Chondrocyte (in vitro differentiated cells): ENCODE measurements around the gene CD33. TPM values are rescaled to one million over a fixed set of nuclear protein-coding genes. Genes with fewer than 3 reads are reported as not detected.
"Not testable (repeated sequence)": the region's sequence is repeated elsewhere in the genome, so short reads cannot be mapped to it uniquely, and the experiment has no call there.

Source experiments
- DNase-seq: peaks from one replicate; pipeline ENCODE4 v3.0.0; 2021; ENCODE audit warnings: mixed read lengths, low spot score
- H3K27ac Mint-ChIP-seq: one replicate; pipeline ENCODE4 v1.8.0; 2021; ENCODE audit warnings: mild to moderate bottlenecking, moderate library complexity, mixed read lengths; ENCODE audit not compliant: unreplicated experiment
- H3K27me3 Mint-ChIP-seq: 2 replicates; pipeline ENCODE4 v1.8.0; 2021; ENCODE audit warnings: low read depth, mixed read lengths
- H3K36me3 Mint-ChIP-seq: 2 replicates; pipeline ENCODE4 v1.8.0; 2021; ENCODE audit warnings: low read depth, mixed read lengths
- H3K4me1 Mint-ChIP-seq: 2 replicates; pipeline ENCODE4 v1.8.0; 2021; ENCODE audit warnings: low read depth, mild to moderate bottlenecking, mixed read lengths
- H3K4me3 Mint-ChIP-seq: one replicate; pipeline ENCODE4 v1.8.0; 2021; ENCODE audit warnings: mild to moderate bottlenecking, moderate library complexity, mixed read lengths; ENCODE audit not compliant: unreplicated experiment
- H3K9me3 Mint-ChIP-seq: 2 replicates; pipeline ENCODE4 v1.8.0; 2021; ENCODE audit warnings: low read depth, mixed read lengths
- long read RNA-seq: library from polyadenylated mRNA; stranded (forward); transcript quantifications from one replicate; pipeline ENCODE4 v2.0.0, GENCODE V29; 2021
- total RNA-seq: library from RNA; stranded (reverse); gene quantifications from 3 replicates; pipeline ENCODE4 v1.2.1, GENCODE V29; 2021
- TF ChIP-seq, protein P1 (sequence below): fragments of 200-600 bp; sonication (generic); IDR thresholded peaks from 2 replicates; pipeline ENCODE4 v1.5.0; 2021; ENCODE audit warnings: antibody characterized with exemption, mild to moderate bottlenecking, moderate library complexity

Gene CD33
- not detected in 3 replicates for total RNA-seq
- long read RNA-seq: 0 reads

DNA sequence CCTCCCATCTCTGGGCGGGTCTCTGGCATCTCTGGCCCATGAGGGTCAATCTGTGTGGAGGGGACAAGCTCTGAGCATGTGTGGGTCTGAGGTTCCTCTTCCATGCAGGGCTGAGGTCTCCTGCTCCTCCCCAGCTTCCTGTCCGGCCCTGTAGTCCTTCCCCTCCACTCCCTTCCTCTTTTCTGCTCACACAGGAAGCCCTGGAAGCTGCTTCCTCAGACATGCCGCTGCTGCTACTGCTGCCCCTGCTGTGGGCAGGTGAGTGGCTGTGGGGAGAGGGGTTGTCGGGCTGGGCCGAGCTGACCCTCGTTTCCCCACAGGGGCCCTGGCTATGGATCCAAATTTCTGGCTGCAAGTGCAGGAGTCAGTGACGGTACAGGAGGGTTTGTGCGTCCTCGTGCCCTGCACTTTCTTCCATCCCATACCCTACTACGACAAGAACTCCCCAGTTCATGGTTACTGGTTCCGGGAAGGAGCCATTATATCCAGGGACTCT, at the start of gene CD33:
Gene CD33 (plus strand): TSS at position 183 of the 496 bp plus-strand sequence. CDS start 39 bp downstream, at position 222.
- not testable (repeated sequence) for H3K27ac Mint-ChIP-seq, H3K4me1 Mint-ChIP-seq, H3K4me3 Mint-ChIP-seq, H3K27me3 Mint-ChIP-seq, H3K36me3 Mint-ChIP-seq, H3K9me3 Mint-ChIP-seq, DNase-seq

DNA sequence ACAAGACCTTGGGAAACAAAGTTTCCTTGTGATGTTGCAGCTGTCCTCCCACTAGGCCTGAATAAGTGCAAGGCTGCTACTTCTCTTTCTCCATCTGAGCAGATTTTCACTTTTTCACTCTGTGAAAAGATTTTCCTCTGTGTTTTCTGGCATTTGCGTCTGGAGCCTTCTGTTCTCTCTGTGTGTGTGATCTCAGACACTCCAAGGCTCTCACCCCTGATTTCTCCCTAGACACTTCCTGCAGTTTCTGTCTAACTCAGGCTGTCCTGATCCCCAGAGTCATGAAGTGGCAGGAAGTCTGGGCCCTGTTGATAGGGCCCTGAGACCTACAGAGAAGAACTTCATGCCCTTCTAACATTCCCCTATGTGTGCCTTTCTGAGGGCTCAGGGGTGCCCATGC, 45.6 kb upstream of the CD33 start:
- Mint-ChIP-seq H3K27me3 (peaks cover 5% of the 10 kb centered on the region), H3K4me1 (no peaks in the 10 kb centered on the region), H3K27ac (no peak overlapping the region), H3K36me3 (no peaks in the 10 kb centered on the region), H3K9me3 (no peaks in the 10 kb centered on the region), H3K4me3 (no peak overlapping the region)
- TF ChIP-seq, protein P1, sequence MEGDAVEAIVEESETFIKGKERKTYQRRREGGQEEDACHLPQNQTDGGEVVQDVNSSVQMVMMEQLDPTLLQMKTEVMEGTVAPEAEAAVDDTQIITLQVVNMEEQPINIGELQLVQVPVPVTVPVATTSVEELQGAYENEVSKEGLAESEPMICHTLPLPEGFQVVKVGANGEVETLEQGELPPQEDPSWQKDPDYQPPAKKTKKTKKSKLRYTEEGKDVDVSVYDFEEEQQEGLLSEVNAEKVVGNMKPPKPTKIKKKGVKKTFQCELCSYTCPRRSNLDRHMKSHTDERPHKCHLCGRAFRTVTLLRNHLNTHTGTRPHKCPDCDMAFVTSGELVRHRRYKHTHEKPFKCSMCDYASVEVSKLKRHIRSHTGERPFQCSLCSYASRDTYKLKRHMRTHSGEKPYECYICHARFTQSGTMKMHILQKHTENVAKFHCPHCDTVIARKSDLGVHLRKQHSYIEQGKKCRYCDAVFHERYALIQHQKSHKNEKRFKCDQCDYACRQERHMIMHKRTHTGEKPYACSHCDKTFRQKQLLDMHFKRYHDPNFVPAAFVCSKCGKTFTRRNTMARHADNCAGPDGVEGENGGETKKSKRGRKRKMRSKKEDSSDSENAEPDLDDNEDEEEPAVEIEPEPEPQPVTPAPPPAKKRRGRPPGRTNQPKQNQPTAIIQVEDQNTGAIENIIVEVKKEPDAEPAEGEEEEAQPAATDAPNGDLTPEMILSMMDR: no peak
- DNase-seq: no peak

DNA sequence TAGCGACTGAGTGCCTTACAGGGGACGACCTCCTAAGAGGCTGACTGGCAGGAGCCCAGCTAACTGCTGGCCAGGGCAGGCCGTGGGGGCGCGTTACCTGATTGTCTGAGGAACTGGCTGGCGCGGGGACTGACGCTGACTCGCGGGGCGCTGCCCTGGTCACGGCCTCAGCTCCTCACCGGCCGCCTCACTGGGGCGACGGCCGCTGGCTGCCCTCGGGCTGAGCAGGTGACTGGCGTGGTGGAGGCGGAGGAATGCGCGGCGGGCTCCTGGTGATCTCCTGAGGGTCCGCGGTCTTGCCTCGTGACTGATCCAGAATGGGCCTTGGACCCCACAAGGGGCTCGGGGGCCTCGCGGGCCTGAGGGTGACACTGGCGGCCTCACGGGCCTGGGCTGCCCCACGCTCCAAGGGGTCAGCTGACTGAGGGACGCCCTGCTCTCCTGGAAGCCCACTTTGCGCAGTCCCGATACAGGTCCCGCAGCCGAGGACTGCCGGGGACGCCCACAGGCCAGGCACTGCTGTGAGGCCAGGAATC, 43.4 kb upstream of the CD33 start:
- H3K9me3 Mint-ChIP-seq: no peaks in the 10 kb centered on the region
- TF ChIP-seq, protein P1: no peak
- peak; percentile 90 for DNase-seq
- H3K4me3 Mint-ChIP-seq: no peak overlapping the region
- H3K27me3 Mint-ChIP-seq: peaks cover 7% of the 10 kb centered on the region
- H3K36me3 Mint-ChIP-seq: no peaks in the 10 kb centered on the region
- no peaks in the 10 kb centered on the region for H3K4me1 Mint-ChIP-seq
- H3K27ac Mint-ChIP-seq: no peak overlapping the region

DNA sequence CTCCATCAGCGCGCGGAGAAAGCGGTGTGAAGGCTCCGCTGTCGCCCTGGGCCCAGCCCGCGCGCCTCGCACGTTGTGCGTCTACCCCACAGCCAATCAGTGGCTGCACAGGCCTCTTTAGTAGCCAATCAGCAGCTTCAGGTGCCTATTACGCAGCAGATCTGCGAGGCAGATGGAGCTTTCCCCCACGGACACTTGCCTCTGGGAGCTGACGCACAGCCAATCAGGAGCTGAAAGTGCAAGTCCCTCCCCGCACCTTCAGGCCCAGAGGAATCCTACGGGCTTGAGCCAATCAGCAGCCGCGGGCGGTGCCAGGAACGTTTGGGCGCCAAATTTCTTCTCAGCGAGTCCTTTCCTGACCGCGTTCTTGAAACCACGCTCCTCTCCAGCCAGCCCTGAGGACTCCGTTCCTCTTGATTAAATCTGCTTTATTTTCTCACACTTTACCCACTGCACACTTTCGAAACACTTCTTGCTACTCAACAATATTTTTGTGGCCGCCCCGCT, 42.9 kb upstream of the CD33 start:
- H3K27me3 Mint-ChIP-seq: peaks cover 7% of the 10 kb centered on the region
- DNase-seq: peak; percentile 60
- TF ChIP-seq, protein P1: no peak
- no peak overlapping the region for H3K4me3 Mint-ChIP-seq
- no peaks in the 10 kb centered on the region for H3K4me1 Mint-ChIP-seq
- H3K9me3 Mint-ChIP-seq: no peaks in the 10 kb centered on the region
- no peaks in the 10 kb centered on the region for H3K36me3 Mint-ChIP-seq
- no peak overlapping the region for H3K27ac Mint-ChIP-seq

DNA sequence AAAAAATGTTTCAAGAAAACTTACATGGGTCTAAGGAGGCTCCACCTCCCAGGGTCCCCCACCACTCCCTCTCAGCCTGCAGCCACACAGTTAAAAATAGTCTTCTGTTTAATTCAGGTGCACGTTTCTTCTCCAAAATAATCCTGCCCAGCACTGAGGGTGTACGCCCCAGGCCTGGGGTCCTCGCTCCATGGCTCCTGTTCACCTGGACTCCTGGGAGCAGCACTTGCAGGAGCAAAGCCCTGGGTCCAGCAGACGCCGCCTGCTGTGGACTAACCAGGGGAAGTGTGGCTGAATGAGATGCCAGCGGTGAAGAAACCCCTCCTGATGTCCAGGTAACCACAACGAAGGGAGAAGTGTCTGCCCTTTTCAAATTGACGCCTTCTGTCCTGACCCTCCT, 41.3 kb upstream of the CD33 start:
- Mint-ChIP-seq H3K4me1 (no peaks in the 10 kb centered on the region), H3K27me3 (peaks cover 6% of the 10 kb centered on the region), H3K27ac (no peak overlapping the region), H3K4me3 (no peak overlapping the region), H3K9me3 (no peaks in the 10 kb centered on the region), H3K36me3 (no peaks in the 10 kb centered on the region)
- DNase-seq: peak; percentile 76
- TF ChIP-seq, protein P1: no peak
